ENCODE data around the gene KCP. TPM values are rescaled to one million over a fixed set of nuclear protein-coding genes. Genes with fewer than 3 reads are reported as not detected.

The KCP gene
- total RNA-seq, 1 donor from 2014 or later = 23.7 TPM

DNA sequence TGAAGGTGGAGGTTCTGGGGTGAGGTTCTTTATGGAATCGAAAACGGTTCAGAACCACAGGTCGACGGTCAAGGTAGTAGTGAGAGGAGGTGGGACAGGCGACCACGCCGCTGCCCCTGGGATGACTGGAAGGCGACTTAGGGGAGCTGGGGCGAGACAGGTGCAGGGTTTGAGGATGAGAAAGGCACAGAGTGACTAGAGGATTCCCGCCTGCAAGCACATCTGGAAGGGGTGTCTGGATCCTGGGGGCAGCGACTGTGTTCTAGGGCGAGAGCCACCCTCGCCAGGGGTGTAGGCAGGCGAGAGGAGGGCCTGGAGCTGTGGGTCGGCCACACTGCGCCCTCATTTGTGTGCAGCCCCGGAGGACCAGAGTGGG lies 26.8 kb upstream of the KCP start:
- peaks cover 11% of the 10 kb centered on the region for H3K4me1 Mint-ChIP-seq

DNA sequence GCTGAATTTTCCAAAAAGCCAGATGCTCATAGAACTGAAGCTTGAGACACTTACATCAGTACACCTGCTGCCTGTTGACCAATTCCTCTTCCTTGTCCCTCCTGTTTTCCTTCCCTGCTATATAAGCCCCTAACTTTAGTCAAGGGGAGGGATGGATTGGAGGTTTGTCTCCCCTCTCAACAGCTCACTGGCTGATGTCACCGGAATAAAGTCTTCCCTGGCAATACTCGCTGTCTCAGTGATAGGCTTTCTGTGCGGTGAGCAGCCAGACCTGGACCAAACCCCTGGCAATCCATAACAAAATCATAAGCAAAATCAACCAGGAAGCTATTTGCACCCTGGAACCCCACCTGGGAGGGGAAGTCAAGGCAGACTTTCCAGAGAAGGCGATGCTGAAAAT lies 26.3 kb upstream of the KCP start:
- H3K9me3 Mint-ChIP-seq = no peaks in the 10 kb centered on the region
- peaks cover 76% of the 10 kb centered on the region for H3K27me3 Mint-ChIP-seq (ENCODE audit: low read depth)
- H3K4me1 Mint-ChIP-seq = peaks cover 11% of the 10 kb centered on the region
- DNase-seq (ENCODE audit: low spot score in 2 of 2, unreplicated experiment in 2 of 2) = no peak
- TF ChIP-seq, protein P1, sequence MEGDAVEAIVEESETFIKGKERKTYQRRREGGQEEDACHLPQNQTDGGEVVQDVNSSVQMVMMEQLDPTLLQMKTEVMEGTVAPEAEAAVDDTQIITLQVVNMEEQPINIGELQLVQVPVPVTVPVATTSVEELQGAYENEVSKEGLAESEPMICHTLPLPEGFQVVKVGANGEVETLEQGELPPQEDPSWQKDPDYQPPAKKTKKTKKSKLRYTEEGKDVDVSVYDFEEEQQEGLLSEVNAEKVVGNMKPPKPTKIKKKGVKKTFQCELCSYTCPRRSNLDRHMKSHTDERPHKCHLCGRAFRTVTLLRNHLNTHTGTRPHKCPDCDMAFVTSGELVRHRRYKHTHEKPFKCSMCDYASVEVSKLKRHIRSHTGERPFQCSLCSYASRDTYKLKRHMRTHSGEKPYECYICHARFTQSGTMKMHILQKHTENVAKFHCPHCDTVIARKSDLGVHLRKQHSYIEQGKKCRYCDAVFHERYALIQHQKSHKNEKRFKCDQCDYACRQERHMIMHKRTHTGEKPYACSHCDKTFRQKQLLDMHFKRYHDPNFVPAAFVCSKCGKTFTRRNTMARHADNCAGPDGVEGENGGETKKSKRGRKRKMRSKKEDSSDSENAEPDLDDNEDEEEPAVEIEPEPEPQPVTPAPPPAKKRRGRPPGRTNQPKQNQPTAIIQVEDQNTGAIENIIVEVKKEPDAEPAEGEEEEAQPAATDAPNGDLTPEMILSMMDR (IDR thresholded peaks at IDR 0.05; ENCODE audit: unreplicated experiment) = no peak
- no peak overlapping the region for H3K27ac Mint-ChIP-seq
- peak overlapping the region; percentile 63 for H3K4me3 Mint-ChIP-seq
- no peaks in the 10 kb centered on the region for H3K36me3 Mint-ChIP-seq

More for the DNA sequence above, 26.8 kb upstream of the KCP start:
- Mint-ChIP-seq H3K27ac (no peak overlapping the region), H3K9me3 (no peaks in the 10 kb centered on the region), H3K27me3 (ENCODE audit: low read depth) (peaks cover 76% of the 10 kb centered on the region), H3K36me3 (no peaks in the 10 kb centered on the region), H3K4me3 (peak overlapping the region; percentile 63)
- DNase-seq (ENCODE audit: low spot score in 2 of 2, unreplicated experiment in 2 of 2) = no peak
- TF ChIP-seq, protein P1 (IDR thresholded peaks at IDR 0.05; ENCODE audit: unreplicated experiment) = no peak

DNA sequence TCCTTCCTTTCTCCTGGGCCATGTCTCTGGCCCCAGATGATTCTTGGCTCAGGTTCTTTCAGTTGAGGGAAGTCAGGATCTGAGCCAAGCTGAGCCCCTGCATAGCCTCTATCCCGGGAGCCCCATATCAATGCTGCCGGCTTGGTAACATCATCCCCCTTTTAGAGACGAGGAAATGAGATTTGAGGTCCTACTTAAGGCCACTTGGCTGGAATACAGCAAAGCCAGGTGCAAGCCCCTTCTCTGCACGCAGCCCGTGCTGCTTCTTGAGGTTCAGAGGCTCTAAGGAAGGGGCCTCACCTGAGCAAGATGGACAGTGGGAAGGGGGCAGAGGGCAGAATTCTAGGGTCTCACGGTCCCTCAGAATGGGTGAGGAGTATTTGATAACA lies 24.8 kb upstream of the KCP start:
- peaks cover 63% of the 10 kb centered on the region for H3K27me3 Mint-ChIP-seq (ENCODE audit: low read depth)
- TF ChIP-seq, protein P1 (IDR thresholded peaks at IDR 0.05; ENCODE audit: unreplicated experiment) = no peak
- H3K4me3 Mint-ChIP-seq = no peak overlapping the region
- H3K27ac Mint-ChIP-seq = no peak overlapping the region
- no peaks in the 10 kb centered on the region for H3K9me3 Mint-ChIP-seq
- H3K4me1 Mint-ChIP-seq = peaks cover 11% of the 10 kb centered on the region
- no peaks in the 10 kb centered on the region for H3K36me3 Mint-ChIP-seq
- DNase-seq (ENCODE audit: low spot score in 2 of 2, unreplicated experiment in 2 of 2) = no peak

DNA sequence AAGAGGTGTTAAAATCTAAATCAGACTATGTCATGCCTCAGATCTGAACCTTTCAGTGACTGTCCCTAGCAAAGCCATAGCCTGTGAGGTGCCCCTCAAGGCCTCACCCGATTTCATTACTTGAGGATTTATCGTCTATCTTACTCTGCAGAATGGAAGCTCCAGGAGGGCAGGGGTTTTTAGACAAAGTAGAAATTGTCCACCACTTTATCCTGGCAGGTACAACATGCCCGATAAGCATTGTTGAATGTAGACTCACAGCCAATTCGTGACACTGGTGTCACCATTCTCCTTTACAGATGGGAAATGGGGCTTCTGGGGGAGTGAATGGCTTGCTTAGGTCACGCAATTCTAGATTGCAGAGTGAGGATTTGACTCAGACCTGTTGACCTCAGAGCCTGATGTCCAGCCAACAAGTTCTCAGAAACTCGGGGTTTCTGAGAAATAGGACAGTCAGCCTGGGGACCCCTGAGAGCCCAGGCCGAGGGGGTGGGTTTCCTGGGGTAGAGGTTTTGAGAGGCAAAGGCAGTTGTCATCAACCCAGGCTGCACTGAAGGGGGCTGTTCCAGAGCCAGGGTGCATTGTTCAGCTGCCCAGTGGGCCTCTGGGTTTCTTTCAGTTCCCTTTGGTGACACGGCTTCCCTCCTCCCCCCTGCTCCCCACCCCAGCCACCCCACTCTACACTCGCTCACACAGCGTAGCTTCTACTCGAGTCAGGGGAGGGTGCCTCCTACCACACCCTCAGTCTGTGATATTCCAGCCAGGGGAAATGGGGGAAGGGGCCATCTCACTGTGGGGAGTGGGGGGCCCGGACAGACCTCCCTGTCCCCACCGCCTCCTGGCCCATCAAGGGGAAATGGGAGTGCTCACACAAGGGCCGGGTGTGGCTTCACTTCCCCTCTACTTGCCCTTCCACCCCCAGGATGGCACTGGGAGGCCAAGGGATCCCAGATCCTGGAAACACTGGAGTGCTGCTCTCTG lies 24.1 kb upstream of the KCP start:
- H3K27me3 Mint-ChIP-seq (ENCODE audit: low read depth) = peaks cover 56% of the 10 kb centered on the region
- DNase-seq (ENCODE audit: low spot score in 2 of 2, unreplicated experiment in 2 of 2) = no peak
- H3K9me3 Mint-ChIP-seq = no peaks in the 10 kb centered on the region
- H3K4me1 Mint-ChIP-seq = peaks cover 11% of the 10 kb centered on the region
- TF ChIP-seq, protein P1 (IDR thresholded peaks at IDR 0.05; ENCODE audit: unreplicated experiment) = no peak
- no peak overlapping the region for H3K27ac Mint-ChIP-seq
- H3K36me3 Mint-ChIP-seq = no peaks in the 10 kb centered on the region
- H3K4me3 Mint-ChIP-seq = no peak overlapping the region

DNA sequence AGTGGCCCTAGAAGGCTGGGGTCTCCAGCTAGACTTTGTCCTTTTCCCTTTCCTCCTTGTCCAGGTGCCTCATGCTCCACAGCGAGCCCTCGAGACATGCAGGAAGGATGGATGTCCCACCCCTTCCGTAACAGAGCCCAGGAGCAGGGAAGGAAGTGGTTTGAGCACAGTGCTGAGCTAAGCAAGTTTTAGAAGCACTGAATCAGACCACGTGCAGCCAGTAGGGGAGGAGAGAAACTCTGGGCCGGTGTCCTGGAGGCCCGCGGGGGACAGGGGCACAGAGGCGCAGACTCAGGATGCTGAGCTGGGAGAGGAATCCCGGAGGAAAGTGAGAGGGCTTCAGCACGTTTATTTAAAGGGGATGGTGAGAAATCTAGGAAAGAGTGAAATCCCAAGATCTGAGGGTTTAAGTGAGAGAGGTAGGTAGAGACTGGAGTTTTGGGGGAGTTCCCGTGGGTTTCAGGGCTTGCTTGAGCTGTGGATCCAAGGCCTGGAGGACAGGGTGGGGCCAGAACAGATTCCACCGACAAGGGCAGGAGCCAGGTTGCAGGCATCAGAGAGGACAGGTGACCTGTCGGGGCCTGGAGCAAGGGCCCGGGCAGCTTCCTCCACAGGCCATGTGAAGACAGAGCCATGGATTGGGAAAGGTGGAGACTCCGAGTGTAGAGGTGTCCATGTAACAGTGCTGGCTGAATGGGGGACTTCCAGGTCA lies 22.8 kb upstream of the KCP start:
- peaks cover 7% of the 10 kb centered on the region for H3K4me1 Mint-ChIP-seq
- H3K36me3 Mint-ChIP-seq = no peaks in the 10 kb centered on the region
- DNase-seq (ENCODE audit: low spot score in 2 of 2, unreplicated experiment in 2 of 2) = no peak
- H3K4me3 Mint-ChIP-seq = no peak overlapping the region
- H3K27ac Mint-ChIP-seq = no peak overlapping the region
- TF ChIP-seq, protein P1 (IDR thresholded peaks at IDR 0.05; ENCODE audit: unreplicated experiment) = no peak
- no peaks in the 10 kb centered on the region for H3K9me3 Mint-ChIP-seq
- H3K27me3 Mint-ChIP-seq (ENCODE audit: low read depth) = peaks cover 43% of the 10 kb centered on the region

All from mesothelial cell of epicardium (in vitro differentiated cells).